GM23338 (cell line): ENCODE data around the gene SLC48A1. TPM values are rescaled to one million over a fixed set of nuclear protein-coding genes. Genes with fewer than 3 reads are reported as not detected.

Experiments
- ATAC-seq: fragments of 200-7000 bp; cut with Tn5 transposase; 3 replicates; pipeline ENCODE4 v1.9.1; 2020
- DNase-seq: peaks from one replicate; pipeline ENCODE4 v3.0.0-alpha.2; 2015; ENCODE audit warnings: low spot score
- H2AFZ ChIP-seq: fragments of 200-600 bp; sonication (generic); 2 replicates; pipeline ENCODE4 v1.8.0; 2016; ENCODE audit warnings: antibody characterized with exemption, mild to moderate bottlenecking, moderate library complexity
- H3F3A ChIP-seq: fragments of 200-600 bp; sonication (generic); replicated peaks from 2 replicates; pipeline ENCODE4 v1.8.0; 2017; ENCODE audit warnings: antibody characterized with exemption, mixed run types, low read depth
- H3K27ac ChIP-seq: fragments of 200-600 bp; sonication (generic); 2 replicates; pipeline ENCODE4 v1.6.1; 2016; ENCODE audit warnings: low read depth
- H3K27me3 ChIP-seq: fragments of 200-600 bp; sonication (generic); 2 replicates; pipeline ENCODE4 v1.8.0; 2016; ENCODE audit warnings: mild to moderate bottlenecking, mixed run types, moderate library complexity; ENCODE audit not compliant: insufficient read depth
- H3K36me3 ChIP-seq: fragments of 200-600 bp; sonication (generic); 2 replicates; pipeline ENCODE4 v1.8.0; 2016; ENCODE audit warnings: mild to moderate bottlenecking; ENCODE audit not compliant: insufficient read depth
- H3K4me1 ChIP-seq: fragments of 200-600 bp; sonication (generic); 2 replicates; pipeline ENCODE4 v1.8.0; 2016; ENCODE audit warnings: mild to moderate bottlenecking, moderate library complexity; ENCODE audit not compliant: insufficient read depth
- H3K4me2 ChIP-seq: fragments of 200-600 bp; sonication (generic); 2 replicates; pipeline ENCODE4 v1.7.1; 2017; ENCODE audit warnings: mixed run types
- H3K4me3 ChIP-seq: fragments of 200-600 bp; sonication (generic); 2 replicates; pipeline ENCODE4 v1.6.1; 2016; ENCODE audit warnings: mixed run types
- H3K79me2 ChIP-seq: fragments of 200-600 bp; sonication (generic); replicated peaks from 2 replicates; pipeline ENCODE4 v1.8.0; 2017; ENCODE audit warnings: mild to moderate bottlenecking; ENCODE audit not compliant: insufficient read depth
- H3K9me2 ChIP-seq: fragments of 200-600 bp; sonication (generic); 2 replicates; pipeline ENCODE4 v1.8.0; 2017; ENCODE audit not compliant: insufficient read depth
- H4K20me1 ChIP-seq: fragments of 200-600 bp; sonication (generic); replicated peaks from 2 replicates; pipeline ENCODE4 v1.8.0; 2017; ENCODE audit warnings: mild to moderate bottlenecking; ENCODE audit not compliant: insufficient read depth
- H3K27ac Mint-ChIP-seq: 2 replicates; pipeline ENCODE4 v1.8.0; 2020; ENCODE audit warnings: inconsistent platforms, mild to moderate bottlenecking, moderate library complexity, mixed read lengths
- H3K27me3 Mint-ChIP-seq: 3 replicates; pipeline ENCODE4 v1.8.0; 2022; ENCODE audit warnings: low read depth, mild to moderate bottlenecking, moderate library complexity, mixed read lengths, inconsistent platforms; ENCODE audit not compliant: insufficient read depth, poor library complexity
- H3K36me3 Mint-ChIP-seq: 3 replicates; pipeline ENCODE4 v1.8.0; 2021; ENCODE audit warnings: low read depth, mild to moderate bottlenecking, inconsistent platforms, moderate library complexity, mixed read lengths
- H3K4me1 Mint-ChIP-seq: 3 replicates; pipeline ENCODE4 v1.8.0; 2020; ENCODE audit warnings: mild to moderate bottlenecking, inconsistent platforms, mixed read lengths
- H3K4me3 Mint-ChIP-seq: 3 replicates; pipeline ENCODE4 v1.8.0; 2021; ENCODE audit warnings: moderate library complexity, mild to moderate bottlenecking, inconsistent platforms, mixed read lengths
- H3K9me3 Mint-ChIP-seq: 3 replicates; pipeline ENCODE4 v1.8.0; 2020; ENCODE audit warnings: moderate library complexity, mild to moderate bottlenecking, inconsistent platforms, mixed read lengths
- CREB1 ChIP-seq: fragments of 250-450 bp; sonication (Bioruptor Pico); IDR thresholded peaks from 2 replicates; pipeline ENCODE4 v1.5.0; 2020; ENCODE audit warnings: low read depth, mild to moderate bottlenecking, moderate library complexity
- EZH2 ChIP-seq: fragments of 200-600 bp; sonication (generic); IDR thresholded peaks from one replicate; pipeline ENCODE4 v1.8.0; 2017; ENCODE audit warnings: antibody characterized with exemption, mild to moderate bottlenecking, low read depth; ENCODE audit not compliant: unreplicated experiment
- EZH2phosphoT487 ChIP-seq: fragments of 200-600 bp; sonication (generic); IDR thresholded peaks from one replicate; pipeline ENCODE4 v1.8.1; 2018; ENCODE audit warnings: antibody characterized with exemption; ENCODE audit not compliant: unreplicated experiment
- JUNB ChIP-seq: IDR thresholded peaks from one replicate; pipeline ENCODE4 v1.6.1; 2016; ENCODE audit warnings: antibody characterized with exemption; ENCODE audit not compliant: unreplicated experiment
- NANOG ChIP-seq: IDR thresholded peaks from 2 replicates; pipeline ENCODE4 v1.6.1; 2016; ENCODE audit warnings: antibody characterized with exemption, borderline replicate concordance
- POLR2AphosphoS5 ChIP-seq: IDR thresholded peaks from 2 replicates; pipeline ENCODE4 v1.6.1; 2016; ENCODE audit warnings: antibody characterized with exemption, low read depth
- STAT1 ChIP-seq: IDR thresholded peaks from one replicate; pipeline ENCODE4 v1.6.1; 2016; ENCODE audit warnings: antibody characterized with exemption; ENCODE audit not compliant: unreplicated experiment
- ZNF114 ChIP-seq: fragments of 250-450 bp; sonication (Bioruptor Pico); IDR thresholded peaks from 2 replicates; pipeline ENCODE4 v1.5.0; 2020; ENCODE audit warnings: mild to moderate bottlenecking, moderate library complexity
- ZNF331 ChIP-seq: fragments of 250-450 bp; sonication (Bioruptor Pico); IDR thresholded peaks from 2 replicates; pipeline ENCODE4 v1.5.0; 2020; ENCODE audit warnings: low read depth, mild to moderate bottlenecking, moderate library complexity
- polyA plus RNA-seq: library from polyadenylated mRNA; unstranded; fragments of >200 nt; fragmentation: Nextera tagmentation; extraction: Ambion mirVana; gene quantifications from 2 replicates; pipeline ENCODE4 v1.2.1, GENCODE V29; 2016
- total RNA-seq: library from RNA; depleted of rRNA; stranded (reverse); fragments of >200 nt; shearing (Covaris generic); gene quantifications from 2 replicates; pipeline ENCODE4 v1.2.3, GENCODE V29; 2014
- TF ChIP-seq, protein P1 (sequence below): IDR thresholded peaks from one replicate; pipeline ENCODE4 v1.6.1; 2018; ENCODE audit warnings: antibody characterized with exemption; ENCODE audit not compliant: unreplicated experiment
- TF ChIP-seq, protein P2 (sequence below): fragments of 250-450 bp; sonication (Bioruptor Pico); IDR thresholded peaks from 2 replicates; pipeline ENCODE4 v1.5.0; 2020; ENCODE audit warnings: mild to moderate bottlenecking, moderate library complexity
- TF ChIP-seq, protein P3 (sequence below): IDR thresholded peaks from 2 replicates; pipeline ENCODE4 v1.6.1; 2016; ENCODE audit warnings: antibody characterized with exemption
- TF ChIP-seq, protein P4 (sequence below), 2 experiments: fragments of 200-600 bp in 1 of 2; sonication (generic) in 1 of 2; conservative IDR thresholded peaks; 2 replicates each; pipeline versions ENCODE4 v1.5.1 to v1.6.1; 2016 to 2017; ENCODE audit warnings: antibody characterized with exemption in 2 of 2, low read depth in 2 of 2, mild to moderate bottlenecking in 2 of 2, moderate library complexity in 1 of 2

Gene SLC48A1
- total and polyA plus RNA-seq, 2 experiments from 2014 or later = 5.8 to 9.0 TPM

DNA sequence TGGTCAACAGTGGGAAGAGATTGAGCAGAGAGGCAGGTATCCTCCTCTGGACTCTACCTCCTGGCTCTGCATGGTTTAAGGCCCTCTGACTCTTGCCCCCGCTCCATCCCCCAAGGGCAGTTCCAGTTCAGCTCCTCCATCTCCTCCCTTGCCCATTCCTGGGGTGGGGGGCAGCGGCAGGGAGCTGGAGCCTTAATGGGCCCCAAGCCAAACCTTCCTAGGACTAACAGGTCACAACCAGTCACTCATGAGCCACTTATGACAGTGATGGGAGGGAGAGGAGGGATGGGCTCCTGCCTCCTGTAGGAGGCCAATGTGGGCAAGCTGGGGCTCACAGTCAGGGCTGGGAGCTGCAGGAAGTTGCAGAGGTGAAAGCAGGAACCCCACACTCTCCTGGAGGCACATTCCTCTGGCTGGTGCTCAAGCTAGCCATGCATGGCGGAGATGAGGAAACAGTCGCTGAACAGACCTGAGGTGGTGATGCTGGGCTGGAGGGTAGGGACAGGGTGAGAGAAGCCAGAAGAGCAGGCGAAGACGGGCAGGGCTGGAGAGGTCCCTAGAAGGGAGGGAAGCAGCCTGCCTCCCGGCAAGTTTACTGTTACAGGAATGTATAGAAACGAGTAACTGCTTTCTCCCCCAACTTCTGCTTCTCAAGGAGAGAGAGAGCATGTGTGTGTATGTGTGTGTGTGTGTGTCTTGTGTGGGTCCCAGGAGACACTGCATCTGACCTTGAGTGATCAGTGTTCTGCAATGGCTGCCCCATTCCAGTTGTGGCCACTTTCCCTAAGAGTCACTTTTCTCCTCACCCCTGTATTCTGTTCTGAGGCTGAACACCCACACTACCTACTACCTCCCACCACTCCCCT lies 9.3 kb upstream of the SLC48A1 start:
- Mint-ChIP-seq H3K27ac (no peak overlapping the region), H3K4me3 (no peak overlapping the region), H3K4me1 (peaks cover 25% of the 10 kb centered on the region), H3K9me3 (no peaks in the 10 kb centered on the region), H3K27me3 (peaks cover 10% of the 10 kb centered on the region), H3K36me3 (peaks cover 7% of the 10 kb centered on the region; the same call in 1 of the 3 replicates)
- Histone ChIP-seq H3K4me1 (peaks cover 20% of the 10 kb centered on the region), H3K4me3 (no peak overlapping the region), H3F3A (0 out of 2 replicates have a peak, but pooled peaks cover 4% of the 10 kb centered on the region), H3K36me3 (no peaks in the 10 kb centered on the region), H2AFZ (no peak overlapping the region), H3K79me2 (no peaks in the 10 kb centered on the region), H3K4me2 (no peak overlapping the region), H3K9me2 (no peaks in the 10 kb centered on the region), H3K27ac (no peak overlapping the region), H3K27me3 (no peaks in the 10 kb centered on the region), H4K20me1 (no peaks in the 10 kb centered on the region)
- DNase-seq (no peak), ATAC-seq (no peak)
- TF ChIP-seq STAT1 = no peak
- no peak for TF ChIP-seq EZH2phosphoT487
- no peak for TF ChIP-seq ZNF114 (CRISPR knock-in tag)
- TF ChIP-seq, protein P1, sequence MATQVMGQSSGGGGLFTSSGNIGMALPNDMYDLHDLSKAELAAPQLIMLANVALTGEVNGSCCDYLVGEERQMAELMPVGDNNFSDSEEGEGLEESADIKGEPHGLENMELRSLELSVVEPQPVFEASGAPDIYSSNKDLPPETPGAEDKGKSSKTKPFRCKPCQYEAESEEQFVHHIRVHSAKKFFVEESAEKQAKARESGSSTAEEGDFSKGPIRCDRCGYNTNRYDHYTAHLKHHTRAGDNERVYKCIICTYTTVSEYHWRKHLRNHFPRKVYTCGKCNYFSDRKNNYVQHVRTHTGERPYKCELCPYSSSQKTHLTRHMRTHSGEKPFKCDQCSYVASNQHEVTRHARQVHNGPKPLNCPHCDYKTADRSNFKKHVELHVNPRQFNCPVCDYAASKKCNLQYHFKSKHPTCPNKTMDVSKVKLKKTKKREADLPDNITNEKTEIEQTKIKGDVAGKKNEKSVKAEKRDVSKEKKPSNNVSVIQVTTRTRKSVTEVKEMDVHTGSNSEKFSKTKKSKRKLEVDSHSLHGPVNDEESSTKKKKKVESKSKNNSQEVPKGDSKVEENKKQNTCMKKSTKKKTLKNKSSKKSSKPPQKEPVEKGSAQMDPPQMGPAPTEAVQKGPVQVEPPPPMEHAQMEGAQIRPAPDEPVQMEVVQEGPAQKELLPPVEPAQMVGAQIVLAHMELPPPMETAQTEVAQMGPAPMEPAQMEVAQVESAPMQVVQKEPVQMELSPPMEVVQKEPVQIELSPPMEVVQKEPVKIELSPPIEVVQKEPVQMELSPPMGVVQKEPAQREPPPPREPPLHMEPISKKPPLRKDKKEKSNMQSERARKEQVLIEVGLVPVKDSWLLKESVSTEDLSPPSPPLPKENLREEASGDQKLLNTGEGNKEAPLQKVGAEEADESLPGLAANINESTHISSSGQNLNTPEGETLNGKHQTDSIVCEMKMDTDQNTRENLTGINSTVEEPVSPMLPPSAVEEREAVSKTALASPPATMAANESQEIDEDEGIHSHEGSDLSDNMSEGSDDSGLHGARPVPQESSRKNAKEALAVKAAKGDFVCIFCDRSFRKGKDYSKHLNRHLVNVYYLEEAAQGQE = no peak
- TF ChIP-seq, protein P2, sequence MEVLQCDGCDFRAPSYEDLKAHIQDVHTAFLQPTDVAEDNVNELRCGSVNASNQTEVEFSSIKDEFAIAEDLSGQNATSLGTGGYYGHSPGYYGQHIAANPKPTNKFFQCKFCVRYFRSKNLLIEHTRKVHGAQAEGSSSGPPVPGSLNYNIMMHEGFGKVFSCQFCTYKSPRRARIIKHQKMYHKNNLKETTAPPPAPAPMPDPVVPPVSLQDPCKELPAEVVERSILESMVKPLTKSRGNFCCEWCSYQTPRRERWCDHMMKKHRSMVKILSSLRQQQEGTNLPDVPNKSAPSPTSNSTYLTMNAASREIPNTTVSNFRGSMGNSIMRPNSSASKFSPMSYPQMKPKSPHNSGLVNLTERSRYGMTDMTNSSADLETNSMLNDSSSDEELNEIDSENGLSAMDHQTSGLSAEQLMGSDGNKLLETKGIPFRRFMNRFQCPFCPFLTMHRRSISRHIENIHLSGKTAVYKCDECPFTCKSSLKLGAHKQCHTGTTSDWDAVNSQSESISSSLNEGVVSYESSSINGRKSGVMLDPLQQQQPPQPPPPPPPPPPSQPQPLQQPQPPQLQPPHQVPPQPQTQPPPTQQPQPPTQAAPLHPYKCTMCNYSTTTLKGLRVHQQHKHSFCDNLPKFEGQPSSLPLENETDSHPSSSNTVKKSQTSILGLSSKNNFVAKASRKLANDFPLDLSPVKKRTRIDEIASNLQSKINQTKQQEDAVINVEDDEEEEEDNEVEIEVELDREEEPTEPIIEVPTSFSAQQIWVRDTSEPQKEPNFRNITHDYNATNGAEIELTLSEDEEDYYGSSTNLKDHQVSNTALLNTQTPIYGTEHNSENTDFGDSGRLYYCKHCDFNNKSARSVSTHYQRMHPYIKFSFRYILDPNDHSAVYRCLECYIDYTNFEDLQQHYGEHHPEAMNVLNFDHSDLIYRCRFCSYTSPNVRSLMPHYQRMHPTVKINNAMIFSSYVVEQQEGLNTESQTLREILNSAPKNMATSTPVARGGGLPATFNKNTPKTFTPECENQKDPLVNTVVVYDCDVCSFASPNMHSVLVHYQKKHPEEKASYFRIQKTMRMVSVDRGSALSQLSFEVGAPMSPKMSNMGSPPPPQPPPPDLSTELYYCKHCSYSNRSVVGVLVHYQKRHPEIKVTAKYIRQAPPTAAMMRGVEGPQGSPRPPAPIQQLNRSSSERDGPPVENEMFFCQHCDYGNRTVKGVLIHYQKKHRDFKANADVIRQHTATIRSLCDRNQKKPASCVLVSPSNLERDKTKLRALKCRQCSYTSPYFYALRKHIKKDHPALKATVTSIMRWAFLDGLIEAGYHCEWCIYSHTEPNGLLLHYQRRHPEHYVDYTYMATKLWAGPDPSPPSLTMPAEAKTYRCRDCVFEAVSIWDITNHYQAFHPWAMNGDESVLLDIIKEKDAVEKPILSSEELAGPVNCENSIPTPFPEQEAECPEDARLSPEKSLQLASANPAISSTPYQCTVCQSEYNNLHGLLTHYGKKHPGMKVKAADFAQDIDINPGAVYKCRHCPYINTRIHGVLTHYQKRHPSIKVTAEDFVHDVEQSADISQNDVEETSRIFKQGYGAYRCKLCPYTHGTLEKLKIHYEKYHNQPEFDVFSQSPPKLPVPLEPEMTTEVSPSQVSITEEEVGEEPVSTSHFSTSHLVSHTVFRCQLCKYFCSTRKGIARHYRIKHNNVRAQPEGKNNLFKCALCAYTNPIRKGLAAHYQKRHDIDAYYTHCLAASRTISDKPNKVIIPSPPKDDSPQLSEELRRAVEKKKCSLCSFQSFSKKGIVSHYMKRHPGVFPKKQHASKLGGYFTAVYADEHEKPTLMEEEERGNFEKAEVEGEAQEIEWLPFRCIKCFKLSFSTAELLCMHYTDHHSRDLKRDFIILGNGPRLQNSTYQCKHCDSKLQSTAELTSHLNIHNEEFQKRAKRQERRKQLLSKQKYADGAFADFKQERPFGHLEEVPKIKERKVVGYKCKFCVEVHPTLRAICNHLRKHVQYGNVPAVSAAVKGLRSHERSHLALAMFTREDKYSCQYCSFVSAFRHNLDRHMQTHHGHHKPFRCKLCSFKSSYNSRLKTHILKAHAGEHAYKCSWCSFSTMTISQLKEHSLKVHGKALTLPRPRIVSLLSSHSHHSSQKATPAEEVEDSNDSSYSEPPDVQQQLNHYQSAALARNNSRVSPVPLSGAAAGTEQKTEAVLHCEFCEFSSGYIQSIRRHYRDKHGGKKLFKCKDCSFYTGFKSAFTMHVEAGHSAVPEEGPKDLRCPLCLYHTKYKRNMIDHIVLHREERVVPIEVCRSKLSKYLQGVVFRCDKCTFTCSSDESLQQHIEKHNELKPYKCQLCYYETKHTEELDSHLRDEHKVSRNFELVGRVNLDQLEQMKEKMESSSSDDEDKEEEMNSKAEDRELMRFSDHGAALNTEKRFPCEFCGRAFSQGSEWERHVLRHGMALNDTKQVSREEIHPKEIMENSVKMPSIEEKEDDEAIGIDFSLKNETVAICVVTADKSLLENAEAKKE (CRISPR knock-in tag) = no peak
- TF ChIP-seq POLR2AphosphoS5 = no peak
- TF ChIP-seq JUNB = no peak
- TF ChIP-seq CREB1 (CRISPR knock-in tag) = no peak
- TF ChIP-seq EZH2 = no peak
- TF ChIP-seq, protein P3, sequence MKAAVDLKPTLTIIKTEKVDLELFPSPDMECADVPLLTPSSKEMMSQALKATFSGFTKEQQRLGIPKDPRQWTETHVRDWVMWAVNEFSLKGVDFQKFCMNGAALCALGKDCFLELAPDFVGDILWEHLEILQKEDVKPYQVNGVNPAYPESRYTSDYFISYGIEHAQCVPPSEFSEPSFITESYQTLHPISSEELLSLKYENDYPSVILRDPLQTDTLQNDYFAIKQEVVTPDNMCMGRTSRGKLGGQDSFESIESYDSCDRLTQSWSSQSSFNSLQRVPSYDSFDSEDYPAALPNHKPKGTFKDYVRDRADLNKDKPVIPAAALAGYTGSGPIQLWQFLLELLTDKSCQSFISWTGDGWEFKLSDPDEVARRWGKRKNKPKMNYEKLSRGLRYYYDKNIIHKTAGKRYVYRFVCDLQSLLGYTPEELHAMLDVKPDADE = no peak
- TF ChIP-seq, protein P4, sequence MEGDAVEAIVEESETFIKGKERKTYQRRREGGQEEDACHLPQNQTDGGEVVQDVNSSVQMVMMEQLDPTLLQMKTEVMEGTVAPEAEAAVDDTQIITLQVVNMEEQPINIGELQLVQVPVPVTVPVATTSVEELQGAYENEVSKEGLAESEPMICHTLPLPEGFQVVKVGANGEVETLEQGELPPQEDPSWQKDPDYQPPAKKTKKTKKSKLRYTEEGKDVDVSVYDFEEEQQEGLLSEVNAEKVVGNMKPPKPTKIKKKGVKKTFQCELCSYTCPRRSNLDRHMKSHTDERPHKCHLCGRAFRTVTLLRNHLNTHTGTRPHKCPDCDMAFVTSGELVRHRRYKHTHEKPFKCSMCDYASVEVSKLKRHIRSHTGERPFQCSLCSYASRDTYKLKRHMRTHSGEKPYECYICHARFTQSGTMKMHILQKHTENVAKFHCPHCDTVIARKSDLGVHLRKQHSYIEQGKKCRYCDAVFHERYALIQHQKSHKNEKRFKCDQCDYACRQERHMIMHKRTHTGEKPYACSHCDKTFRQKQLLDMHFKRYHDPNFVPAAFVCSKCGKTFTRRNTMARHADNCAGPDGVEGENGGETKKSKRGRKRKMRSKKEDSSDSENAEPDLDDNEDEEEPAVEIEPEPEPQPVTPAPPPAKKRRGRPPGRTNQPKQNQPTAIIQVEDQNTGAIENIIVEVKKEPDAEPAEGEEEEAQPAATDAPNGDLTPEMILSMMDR (conservative IDR thresholded peaks at IDR 0.05; ENCODE audit: low read depth in 2 of 2) = no peak
- TF ChIP-seq ZNF331 = no peak
- TF ChIP-seq NANOG = no peak
